Measurements from ENCODE around the gene NTHL1.

Gene NTHL1

GRCh38 chr16:2047330-2048115, at the start of gene NTHL1, which contains the start of gene TSC2:
Gene NTHL1, minus strand, starts transcription at chr16:2047834. Its CDS starts 11 bp downstream, at chr16:2047823.
Gene TSC2, plus strand, starts transcription at chr16:2047985. Its CDS starts 631 bp downstream, at chr16:2048616.
- peak; percentile 92 for DNase-seq

- DNase-seq = no peak
These were observed 49.4 kb upstream of the NTHL1 start for GRCh38 chr16:2096853-2097595.

GRCh38 chr16:2095918-2096582, 48.4 kb upstream of the NTHL1 start:
- DNase-seq = no peak

- DNase-seq = no peak
These were observed 47.8 kb upstream of the NTHL1 start for GRCh38 chr16:2095315-2095853.

- DNase-seq = no peak
These were observed 46.2 kb upstream of the NTHL1 start for GRCh38 chr16:2093793-2094192.

GRCh38 chr16:2092866-2093265, 45.2 kb upstream of the NTHL1 start:
- DNase-seq = no peak

- DNase-seq = no peak
These were observed 44.6 kb upstream of the NTHL1 start for GRCh38 chr16:2092256-2092620.

- no peak for DNase-seq
These were observed 44.1 kb upstream of the NTHL1 start for GRCh38 chr16:2091547-2092255.

GRCh38 chr16:2090777-2091546, 43.3 kb upstream of the NTHL1 start:
- no peak for DNase-seq

- DNase-seq = no peak
These were observed 42.8 kb upstream of the NTHL1 start for GRCh38 chr16:2090481-2090776.

GRCh38 chr16:2089706-2090480, 42.3 kb upstream of the NTHL1 start:
- DNase-seq = no peak

GRCh38 chr16:2088759-2089358, 41.2 kb upstream of the NTHL1 start:
- no peak for DNase-seq

- DNase-seq = no peak
These were observed 40.4 kb upstream of the NTHL1 start for GRCh38 chr16:2087748-2088631.

GRCh38 chr16:2086812-2087747, 39.4 kb upstream of the NTHL1 start:
- no peak for DNase-seq

GRCh38 chr16:2086106-2086742, 38.6 kb upstream of the NTHL1 start:
- no peak for DNase-seq

- no peak for DNase-seq
These were observed 38.0 kb upstream of the NTHL1 start for GRCh38 chr16:2085669-2086068.

GRCh38 chr16:2084895-2085625, 37.4 kb upstream of the NTHL1 start:
- no peak for DNase-seq
